H1 (cell line): ENCODE results near the gene VDR. TPM values are rescaled to one million over a fixed set of nuclear protein-coding genes. Genes with fewer than 3 reads are reported as not detected.

Experiments
- ATF3 ChIP-seq: IDR thresholded peaks from 2 replicates; pipeline ENCODE4 v1.6.1; 2011; ENCODE audit warnings: low read depth, mild to moderate bottlenecking, low read length; ENCODE audit not compliant: insufficient read depth
- CHD7 ChIP-seq: fragments of 300-600 bp; sonication (generic); IDR thresholded peaks from 2 replicates; pipeline ENCODE4 v1.7.1; 2012; ENCODE audit warnings: low read length, moderate library complexity, mild to moderate bottlenecking, inconsistent platforms; ENCODE audit not compliant: insufficient replicate concordance
- CTCF ChIP-seq, 3 experiments: IDR thresholded peaks; 1 replicate in 2 of 3; 2 replicates in 1 of 3; pipeline versions ENCODE4 v1.5.1 to v1.6.1; 2011; ENCODE audit warnings: low read length in 3 of 3, mild to moderate bottlenecking in 3 of 3, inconsistent platforms in 2 of 3, low read depth in 1 of 3, moderate library complexity in 1 of 3; ENCODE audit not compliant: insufficient read depth in 1 of 3; ENCODE audit errors: control extremely low read depth in 1 of 3
- FOSL1 ChIP-seq: IDR thresholded peaks from 2 replicates; pipeline ENCODE4 v1.6.1; 2011; ENCODE audit warnings: mild to moderate bottlenecking, low read depth, low read length, moderate library complexity; ENCODE audit not compliant: insufficient read depth
- GABPA ChIP-seq: IDR thresholded peaks from 2 replicates; pipeline ENCODE4 v1.6.1; 2011; ENCODE audit warnings: mild to moderate bottlenecking, low read length, moderate library complexity, borderline replicate concordance; ENCODE audit not compliant: insufficient read depth
- MAFK ChIP-seq: IDR thresholded peaks from 2 replicates; pipeline ENCODE4 v1.6.1; 2012; ENCODE audit warnings: low read depth, mild to moderate bottlenecking, improper control_type of control experiment, low read length
- TAF1 ChIP-seq: IDR thresholded peaks from 2 replicates; pipeline ENCODE4 v1.6.1; 2011; ENCODE audit warnings: mild to moderate bottlenecking, low read depth, low read length
- polyA plus RNA-seq, 7 experiments: library from polyadenylated mRNA; depleted of rRNA in 3 of 7; stranded (reverse) in 5 of 7; unstranded in 2 of 7; fragments of >200 nt in 5 of 7; fragments of 200-250 nt in 2 of 7; gene quantifications; 1 replicate in 5 of 7; 2 replicates in 1 of 7; 4 replicates in 1 of 7; pipeline versions ENCODE4 v1.2.1 to v1.2.3, GENCODE V29; 2011 to 2013; ENCODE audit warnings: missing spikeins in 2 of 7, mixed read lengths in 2 of 7
- total RNA-seq: library from RNA; stranded (reverse); fragmentation: NEBNext Ultra II Directional; extraction: Animal tissue kit (Norgen Biotek cat#: 25700); gene quantifications from 2 replicates; pipeline ENCODE4 v1.2.1, GENCODE V29; 2021

The VDR gene
- total and polyA plus RNA-seq, 2 of the 8 experiments (the other 6 are each of a cell fraction or from before 2014, with no cell fraction given) = 0.44 to 0.65 TPM

- TF ChIP-seq CHD7 (no peak), ATF3 (no peak), FOSL1 (no peak), CTCF (IDR thresholded peaks at IDR 0.05; ENCODE audit: control extremely low read depth in 1 of 3, insufficient read depth in 1 of 3, low read depth in 1 of 3, low read length in 3 of 3) (no peak), GABPA (no peak), TAF1 (no peak), MAFK (no peak)
These were observed 91.8 kb downstream of the VDR start (continued) for GRCh38 chr12:47812797-47813510.
